Endothelial cell of umbilical vein (primary cell): ENCODE measurements around the gene PLB1. TPM values are rescaled to one million over a fixed set of nuclear protein-coding genes. Genes with fewer than 3 reads are reported as not detected.

ENCODE experiments used
- BruUV-seq: library from RNA; stranded (reverse); fragments of 400-500 nt; replicated peaks from 2 replicates; lab custom pipeline; 2021; lab: Mats Ljungman, UMichigan
- CTCF ChIA-PET: fragments of 300-600, 350-600 bp; sonication (Branson Sonifier 250); formaldehyde crosslinking; loops from one replicate; lab custom pipeline; 2021; ENCODE audit warnings: antibody characterized with exemption, inconsistent platforms; lab: Charles Lee
- POLR2A ChIA-PET: fragments of 300-600, 350-600 bp; sonication (Branson Sonifier 250); formaldehyde crosslinking; loops from one replicate; lab custom pipeline; 2021; ENCODE audit warnings: antibody characterized with exemption, inconsistent platforms; lab: Charles Lee
- DNase-seq: peaks from one replicate; pipeline ENCODE4 v3.0.0-alpha.2; 2011; ENCODE audit warnings: low read depth, low spot score
- FAIRE-seq: peaks from 2 replicates; lab custom pipeline; 2011; peaks lifted over from hg19 to GRCh38; lab: Jason Lieb, UNC
- H2AFZ ChIP-seq: 2 replicates; pipeline ENCODE4 v1.6.0; 2012; ENCODE audit warnings: low read depth, low read length, control low read depth, inconsistent platforms
- H3K27ac ChIP-seq: 2 replicates; pipeline ENCODE4 v1.5.1; 2011; ENCODE audit warnings: low read depth, mild to moderate bottlenecking, control low read depth, low read length, moderate library complexity; ENCODE audit not compliant: insufficient read depth
- H3K27me3 ChIP-seq, 2 experiments: 2 replicates each; pipeline versions ENCODE4 v1.6.0 to v1.6.1; 2011; ENCODE audit warnings: low read length in 2 of 2, mixed read lengths in 1 of 2; ENCODE audit not compliant: control insufficient read depth in 2 of 2, insufficient read depth in 2 of 2
- H3K36me3 ChIP-seq, 2 experiments: 2 replicates in 1 of 2; 3 replicates in 1 of 2; pipeline ENCODE4 v1.5.1; 2011; ENCODE audit warnings: low read length in 2 of 2, mild to moderate bottlenecking in 1 of 2, moderate library complexity in 1 of 2; ENCODE audit not compliant: control insufficient read depth in 2 of 2, insufficient read depth in 2 of 2; ENCODE audit errors: extremely low read depth in 1 of 2
- H3K4me1 ChIP-seq: 3 replicates; pipeline ENCODE4 v1.5.1; 2011; ENCODE audit warnings: mild to moderate bottlenecking, low read length; ENCODE audit not compliant: control insufficient read depth, insufficient read depth; ENCODE audit errors: extremely low read depth
- H3K4me2 ChIP-seq: 2 replicates; pipeline ENCODE4 v1.6.1; 2011; ENCODE audit warnings: low read length, control low read depth, mixed read lengths; ENCODE audit not compliant: insufficient read depth
- H3K4me3 ChIP-seq, 3 experiments: fragments of 200-600 bp in 1 of 3; sonication (generic), shearing (Covaris generic) in 1 of 3; replicated peaks in 1 of 3; 2 replicates each; pipeline ENCODE4 v1.5.1; 2011 to 2016; ENCODE audit warnings: control low read depth in 3 of 3, low read length in 3 of 3, mild to moderate bottlenecking in 2 of 3, inconsistent platforms in 1 of 3, low read depth in 1 of 3, moderate library complexity in 1 of 3; ENCODE audit not compliant: insufficient read depth in 1 of 3
- H3K79me2 ChIP-seq: 2 replicates; pipeline ENCODE4 v1.6.0; 2012; ENCODE audit warnings: low read length, inconsistent platforms; ENCODE audit not compliant: control insufficient read depth, insufficient read depth
- H3K9ac ChIP-seq: replicated peaks from 2 replicates; pipeline ENCODE3; 2011; ENCODE audit warnings: low read length, control low read depth; ENCODE audit not compliant: insufficient read depth; ENCODE audit errors: extremely low read depth
- H3K9me1 ChIP-seq: replicated peaks from 3 replicates; pipeline ENCODE4 v1.6.0; 2011; ENCODE audit warnings: mild to moderate bottlenecking, low read length; ENCODE audit not compliant: control insufficient read depth, insufficient read depth; ENCODE audit errors: extremely low read depth
- H3K9me3 ChIP-seq: replicated peaks from 2 replicates; pipeline ENCODE4 v1.5.1; 2012; ENCODE audit warnings: low read length, inconsistent platforms; ENCODE audit not compliant: control insufficient read depth, insufficient read depth
- H4K20me1 ChIP-seq: replicated peaks from 2 replicates; pipeline ENCODE3; 2011; ENCODE audit warnings: mild to moderate bottlenecking, low read length; ENCODE audit not compliant: control insufficient read depth, insufficient read depth; ENCODE audit errors: extremely low read depth
- CTCF ChIP-seq, 2 donors: IDR thresholded peaks; 1 replicate in 1 of 2; 2 replicates in 1 of 2; pipeline ENCODE4 v1.5.1; 2011; ENCODE audit warnings: low read length in 2 of 2, mild to moderate bottlenecking in 2 of 2, moderate library complexity in 2 of 2, control low read depth in 1 of 2, inconsistent platforms in 1 of 2, low read depth in 1 of 2; ENCODE audit not compliant: insufficient read depth in 1 of 2; ENCODE audit errors: extremely low read depth in 1 of 2
- EZH2 ChIP-seq: IDR thresholded peaks from 2 replicates; pipeline ENCODE4 v1.6.1; 2012; ENCODE audit warnings: borderline replicate concordance, low read depth, mild to moderate bottlenecking, moderate library complexity, low read length, inconsistent platforms; ENCODE audit not compliant: severe bottlenecking
- FOS ChIP-seq: IDR thresholded peaks from 2 replicates; pipeline ENCODE4 v1.6.1; 2011; ENCODE audit warnings: mild to moderate bottlenecking, low read length, moderate library complexity, borderline replicate concordance; ENCODE audit not compliant: insufficient read depth
- GATA2 ChIP-seq: IDR thresholded peaks from 2 replicates; pipeline ENCODE4 v1.7.0; 2011; ENCODE audit warnings: low read depth, mild to moderate bottlenecking, moderate library complexity, mixed read lengths, low read length; ENCODE audit not compliant: insufficient read length, insufficient read depth
- JUN ChIP-seq: IDR thresholded peaks from 2 replicates; pipeline ENCODE4 v1.6.1; 2011; ENCODE audit warnings: borderline replicate concordance, low read depth; ENCODE audit not compliant: insufficient read length, insufficient read depth
- MYC ChIP-seq: IDR thresholded peaks from one replicate; pipeline ENCODE4 v1.6.1; 2011; ENCODE audit warnings: mild to moderate bottlenecking, low read depth, low read length
- POLR2A ChIP-seq: IDR thresholded peaks from 2 replicates; pipeline ENCODE4 v1.6.1; 2012; ENCODE audit warnings: low read depth, mild to moderate bottlenecking, control low read depth, low read length
- POLR2AphosphoS5 ChIP-seq: IDR thresholded peaks from 2 replicates; pipeline ENCODE4 v1.6.1; 2012; ENCODE audit warnings: low read depth, mild to moderate bottlenecking, control low read depth, low read length, moderate library complexity; ENCODE audit not compliant: insufficient read depth
- dilution Hi-C: fragments of 300-500 bp; cut with MboI; formaldehyde crosslinking; loops from one replicate; pipeline ENCODE4 v1.15.0; 2019; ENCODE audit warnings: low sequenced_read_pairs; ENCODE audit not compliant: extremely low pct_ligation_motif_present
- intact Hi-C: fragments of 100-400 bp; cut with micrococcal nuclease; formaldehyde crosslinking; loops from one replicate; pipeline ENCODE4 v1.10.0; 2022
- polyA plus RNA-seq, 4 experiments: library from polyadenylated mRNA; depleted of rRNA in 3 of 4; stranded (reverse) in 3 of 4; unstranded in 1 of 4; fragments of >200 nt; gene quantifications; 2 replicates each; pipeline versions ENCODE4 v1.2.1 to v1.2.3, GENCODE V29; 2011 to 2012; ENCODE audit warnings: missing spikeins in 1 of 4
- total RNA-seq: library from RNA; stranded (reverse); gene quantifications from 2 replicates; pipeline ENCODE4 v1.2.3, GENCODE V29; 2021

The PLB1 gene
- total and polyA plus RNA-seq, 2 donors (not counting 3 experiments of a cell fraction or from before 2014, with no cell fraction given), result 0.75 to 0.80 TPM

DNA sequence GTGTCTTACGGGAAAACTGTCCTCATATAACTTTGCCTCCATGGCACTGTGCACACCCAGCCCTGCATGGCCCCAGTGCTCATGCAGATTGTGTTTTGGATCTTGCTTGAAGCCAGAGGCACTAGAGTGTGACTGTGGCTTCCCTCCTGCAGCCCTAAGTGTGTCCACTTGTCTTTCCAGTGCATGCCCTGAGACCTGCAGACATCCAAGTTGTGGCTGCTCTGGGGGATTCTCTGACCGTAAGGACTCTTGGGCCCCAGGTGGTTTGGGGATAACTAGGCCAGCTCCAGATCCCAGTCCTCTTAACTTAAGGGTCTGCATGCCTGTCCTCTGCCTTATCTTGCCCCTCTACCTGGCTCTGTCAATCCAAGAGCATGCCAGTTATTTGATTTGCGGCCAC lies 96.6 kb downstream of the PLB1 start:
- H3K4me3 ChIP-seq, result no peak overlapping the region
- no peaks in the 10 kb centered on the region for H3K9me1 ChIP-seq
- no peak overlapping the region for H3K4me2 ChIP-seq
- no peaks in the 10 kb centered on the region for H3K79me2 ChIP-seq
- dilution Hi-C loops, result no loop called here
- CTCF ChIA-PET, result interaction anchor here (1.0 to 5.8 kb wide), 8 partner anchors 8 to 303 kb away, joined by 3 to 153 read pairs (median 34); partner anchors contain the start of gene PPP1CB
- POLR2A ChIA-PET, result no interaction called here
- intact Hi-C loops, result loop anchor here (5.0 kb wide), 1 partner anchor 220 kb away; the partner anchor contains the start of gene SPDYA
- no peak overlapping the region for H2AFZ ChIP-seq
- no peaks in the 10 kb centered on the region for H4K20me1 ChIP-seq
- H3K9me3 ChIP-seq, result no peaks in the 10 kb centered on the region
- no peak overlapping the region for H3K27ac ChIP-seq
- no peak overlapping the region for H3K9ac ChIP-seq
- FAIRE-seq (no peak), DNase-seq (no peak)
- no TSS peak for BruUV-seq
- no peaks in the 10 kb centered on the region for H3K36me3 ChIP-seq
- H3K27me3 ChIP-seq, result no peaks in the 10 kb centered on the region
- TF ChIP-seq FOS (no peak), POLR2AphosphoS5 (no peak), GATA2 (no peak), JUN (no peak), EZH2 (no peak), MYC (no peak), POLR2A (no peak), CTCF (IDR thresholded peaks at IDR 0.05; ENCODE audit: extremely low read depth in 1 of 2, insufficient read depth in 1 of 2, low read depth in 1 of 2, low read length in 2 of 2) (no peak)
- H3K4me1 ChIP-seq, result peaks cover 18% of the 10 kb centered on the region
